Neural cell (in vitro differentiated cells): ENCODE data around the gene DRAM2. TPM values are rescaled to one million over a fixed set of nuclear protein-coding genes. Genes with fewer than 3 reads are reported as not detected.

ENCODE experiments used
- H2AFZ ChIP-seq: fragments of 200-600, 300-800 bp; sonication (generic), shearing (Covaris generic); 2 replicates; pipeline ENCODE4 v1.6.0; 2014; ENCODE audit warnings: low read depth, mild to moderate bottlenecking, antibody characterized with exemption, low read length, moderate library complexity
- H3F3A ChIP-seq: fragments of 200-600 bp; shearing (Covaris generic); 2 replicates; pipeline ENCODE4 v1.6.1; 2016; ENCODE audit warnings: mild to moderate bottlenecking, moderate library complexity, mixed read lengths, antibody characterized with exemption, low read length; ENCODE audit not compliant: insufficient read depth, poor library complexity, severe bottlenecking
- H3K27ac ChIP-seq: fragments of 200-600, 300-800 bp; sonication (generic), shearing (Covaris generic); 2 replicates; pipeline ENCODE4 v1.5.1; 2014; ENCODE audit warnings: mild to moderate bottlenecking, low read length, moderate library complexity
- H3K27me3 ChIP-seq: fragments of 300-800, 200-600 bp; sonication (generic), shearing (Covaris generic); 2 replicates; pipeline ENCODE4 v1.6.0; 2014; ENCODE audit warnings: mild to moderate bottlenecking, low read depth, low read length, moderate library complexity; ENCODE audit not compliant: insufficient read depth
- H3K36me3 ChIP-seq: fragments of 300-800, 200-600 bp; sonication (generic), shearing (Covaris generic); 2 replicates; pipeline ENCODE4 v1.5.1; 2014; ENCODE audit warnings: mild to moderate bottlenecking, antibody characterized with exemption, low read length, moderate library complexity; ENCODE audit not compliant: insufficient read depth
- H3K4me2 ChIP-seq: fragments of 300-800, 200-600 bp; sonication (generic), shearing (Covaris generic); 2 replicates; pipeline ENCODE4 v1.6.0; 2014; ENCODE audit warnings: mild to moderate bottlenecking, low read length
- H3K4me3 ChIP-seq: fragments of 300-800, 200-600 bp; sonication (generic), shearing (Covaris generic); 2 replicates; pipeline ENCODE4 v1.5.1; 2014; ENCODE audit warnings: mild to moderate bottlenecking, low read length, moderate library complexity
- H3K79me2 ChIP-seq: fragments of 200-600 bp; shearing (Covaris generic); replicated peaks from 2 replicates; pipeline ENCODE4 v1.6.0; 2014; ENCODE audit warnings: mild to moderate bottlenecking, low read length, moderate library complexity; ENCODE audit not compliant: insufficient read depth
- H3K9ac ChIP-seq: fragments of 300-800, 200-600 bp; sonication (generic), shearing (Covaris generic); 2 replicates; pipeline ENCODE4 v1.6.1; 2016; ENCODE audit warnings: mild to moderate bottlenecking, low read length, mixed read lengths
- H3K9me2 ChIP-seq: fragments of 200-600 bp; shearing (Covaris generic); 2 replicates; pipeline ENCODE4 v1.6.1; 2016; ENCODE audit warnings: mild to moderate bottlenecking, low read length, mixed read lengths; ENCODE audit not compliant: insufficient read depth
- H3K9me3 ChIP-seq: fragments of 200-600, 300-800 bp; sonication (generic), shearing (Covaris generic); 2 replicates; pipeline ENCODE4 v1.6.1; 2016; ENCODE audit warnings: mild to moderate bottlenecking, mixed run types, low read length, moderate library complexity, mixed read lengths
- H4K20me1 ChIP-seq: fragments of 200-600 bp; shearing (Covaris generic); 2 replicates; pipeline ENCODE4 v1.6.1; 2016; ENCODE audit warnings: mild to moderate bottlenecking, mixed run types; ENCODE audit not compliant: insufficient read depth
- CTCF ChIP-seq: fragments of 450-650 bp; IDR thresholded peaks from 2 replicates; pipeline ENCODE4 v1.5.1; 2014; ENCODE audit warnings: antibody characterized with exemption, mild to moderate bottlenecking, moderate library complexity; ENCODE audit not compliant: poor library complexity, severe bottlenecking
- EP300 ChIP-seq: fragments of 450-650 bp; conservative IDR thresholded peaks from 2 replicates; pipeline ENCODE4 v1.6.1; 2014; ENCODE audit warnings: antibody characterized with exemption, mild to moderate bottlenecking, moderate library complexity; ENCODE audit not compliant: poor library complexity, severe bottlenecking
- EZH2 ChIP-seq: fragments of 200-600, 300-800 bp; shearing (Covaris generic), sonication (generic); IDR thresholded peaks from 2 replicates; pipeline ENCODE4 v1.6.1; 2014; ENCODE audit warnings: antibody characterized with exemption, low read length, borderline replicate concordance, mild to moderate bottlenecking; ENCODE audit not compliant: insufficient read depth, poor library complexity, severe bottlenecking
- MXI1 ChIP-seq: fragments of 450-650 bp; conservative IDR thresholded peaks from 2 replicates; pipeline ENCODE4 v1.6.1; 2014; ENCODE audit warnings: antibody characterized with exemption, mild to moderate bottlenecking; ENCODE audit not compliant: poor library complexity, severe bottlenecking
- POLR2AphosphoS5 ChIP-seq: IDR thresholded peaks from 2 replicates; pipeline ENCODE4 v1.6.1; 2012
- RAD21 ChIP-seq: fragments of 450-650 bp; conservative IDR thresholded peaks from 2 replicates; pipeline ENCODE4 v1.6.1; 2014; ENCODE audit warnings: antibody characterized with exemption, mild to moderate bottlenecking, moderate library complexity
- REST ChIP-seq: IDR thresholded peaks from 2 replicates; pipeline ENCODE4 v1.6.1; 2012; ENCODE audit warnings: borderline replicate concordance
- SMC3 ChIP-seq: fragments of 450-650 bp; conservative IDR thresholded peaks from 2 replicates; pipeline ENCODE4 v1.6.1; 2014; ENCODE audit warnings: antibody characterized with exemption, mild to moderate bottlenecking, moderate library complexity; ENCODE audit not compliant: poor library complexity
- TAF1 ChIP-seq: IDR thresholded peaks from 2 replicates; pipeline ENCODE4 v1.6.1; 2012; ENCODE audit warnings: low read depth
- polyA plus RNA-seq: library from polyadenylated mRNA; depleted of rRNA; stranded (reverse); fragments of >200 nt; gene quantifications from 2 replicates; pipeline ENCODE4 v1.2.3, GENCODE V29; 2014

DRAM2 gene
- polyA plus RNA-seq, 1 donor from 2014 or later: 71.0 TPM

GRCh38 chr1:111148376-111148881, 8.5 kb upstream of the DRAM2 start:
- Histone ChIP-seq H3K79me2 (peaks cover 41% of the 10 kb centered on the region), H4K20me1 (no peaks in the 10 kb centered on the region)
- no peak for TF ChIP-seq REST
- no peak for TF ChIP-seq EZH2
- TF ChIP-seq POLR2AphosphoS5: no peak
- TF ChIP-seq RAD21: no peak

GRCh38 chr1:111147948-111148347, 8.1 kb upstream of the DRAM2 start:
- Histone ChIP-seq H4K20me1 (no peaks in the 10 kb centered on the region), H3K79me2 (peaks cover 46% of the 10 kb centered on the region)
- no peak for TF ChIP-seq TAF1
- TF ChIP-seq REST: no peak
- no peak for TF ChIP-seq RAD21
- no peak for TF ChIP-seq EZH2
- TF ChIP-seq CTCF: no peak
- TF ChIP-seq MXI1: no peak
- no peak for TF ChIP-seq POLR2AphosphoS5
- TF ChIP-seq SMC3: no peak
- TF ChIP-seq EP300: no peak

More at GRCh38 chr1:111148376-111148881, 8.5 kb upstream of the DRAM2 start:
- Histone ChIP-seq H2AFZ (no peak overlapping the region), H3K27ac (no peak overlapping the region), H3K4me2 (no peak overlapping the region), H3K9ac (no peak overlapping the region), H3K9me2 (no peaks in the 10 kb centered on the region), H3K9me3 (no peaks in the 10 kb centered on the region), H3K27me3 (no peaks in the 10 kb centered on the region), H3K4me3 (no peak overlapping the region), H3K36me3 (peaks cover 5% of the 10 kb centered on the region), H3F3A (no peaks in the 10 kb centered on the region)

More at GRCh38 chr1:111147948-111148347, 8.1 kb upstream of the DRAM2 start:
- no peaks in the 10 kb centered on the region for H3K9me3 ChIP-seq
- H3K4me2 ChIP-seq: no peak overlapping the region
- H3K9me2 ChIP-seq: no peaks in the 10 kb centered on the region
- H3K36me3 ChIP-seq: no peaks in the 10 kb centered on the region
- H2AFZ ChIP-seq: no peak overlapping the region
- no peak overlapping the region for H3K4me3 ChIP-seq
- no peak overlapping the region for H3K9ac ChIP-seq
- H3K27ac ChIP-seq: no peak overlapping the region
- H3F3A ChIP-seq: no peaks in the 10 kb centered on the region
- H3K27me3 ChIP-seq: no peaks in the 10 kb centered on the region
